OCI-LY3 (cell line): Measurements from ENCODE around the gene ASCC1.

Experiments used
- H2AFZ ChIP-seq: fragments of 200-600, 300-600 bp; shearing (Covaris generic); 2 replicates; pipeline ENCODE4 v1.6.0; 2014; ENCODE audit warnings: antibody characterized with exemption, low read depth, low read length
- H3K27ac ChIP-seq: fragments of 200-600, 300-600 bp; sonication (generic); 2 replicates; pipeline ENCODE4 v1.5.1; 2014; ENCODE audit warnings: mild to moderate bottlenecking, low read length, moderate library complexity, mixed read lengths
- H3K27me3 ChIP-seq: fragments of 200-600, 300-600 bp; sonication (generic); 2 replicates; pipeline ENCODE4 v1.6.1; 2014; ENCODE audit warnings: low read depth, low read length, mixed read lengths
- H3K36me3 ChIP-seq: fragments of 200-600, 300-600 bp; sonication (generic); replicated peaks from 2 replicates; pipeline ENCODE3; 2014; ENCODE audit warnings: low read depth, low read length, mixed read lengths
- H3K4me1 ChIP-seq: fragments of 300-600, 200-600 bp; sonication (generic); 2 replicates; pipeline ENCODE4 v1.6.1; 2014; ENCODE audit warnings: low read length, mixed read lengths
- H3K4me2 ChIP-seq: fragments of 200-600, 300-600 bp; sonication (generic); 2 replicates; pipeline ENCODE4 v1.6.1; 2014; ENCODE audit warnings: low read length, mixed read lengths
- H3K4me3 ChIP-seq: fragments of 300-600, 200-600 bp; sonication (generic); 2 replicates; pipeline ENCODE4 v1.5.1; 2014; ENCODE audit warnings: antibody characterized with exemption, mild to moderate bottlenecking, low read length, moderate library complexity
- H3K79me2 ChIP-seq: fragments of 300-600, 200-600 bp; shearing (Covaris generic); 2 replicates; pipeline ENCODE4 v1.6.1; 2014; ENCODE audit warnings: mild to moderate bottlenecking, low read length, mixed read lengths
- H3K9ac ChIP-seq: fragments of 300-600, 200-600 bp; shearing (Covaris generic); 2 replicates; pipeline ENCODE4 v1.6.0; 2014; ENCODE audit warnings: mild to moderate bottlenecking, low read length, moderate library complexity
- H3K9me3 ChIP-seq: fragments of 200-600, 300-600 bp; shearing (Covaris generic); 2 replicates; pipeline ENCODE4 v1.6.1; 2014; ENCODE audit warnings: low read length, mixed read lengths; ENCODE audit not compliant: insufficient read depth
- H4K20me1 ChIP-seq: fragments of 200-600, 300-600 bp; sonication (generic); 2 replicates; pipeline ENCODE4 v1.6.1; 2016; ENCODE audit warnings: low read length, mixed read lengths; ENCODE audit not compliant: insufficient read depth
- CTCF ChIP-seq: fragments of 200-600, 300-600 bp; sonication (generic); IDR thresholded peaks from 2 replicates; pipeline ENCODE4 v1.5.1; 2014; ENCODE audit warnings: antibody characterized with exemption, low read length, low read depth
- EZH2phosphoT487 ChIP-seq: fragments of 200-600 bp; shearing (Covaris generic); IDR thresholded peaks from 2 replicates; pipeline ENCODE4 v1.6.1; 2018; ENCODE audit warnings: antibody characterized with exemption, mixed run types, low read depth

The ASCC1 gene

GRCh38 chr10:72263613-72264241, 47.7 kb upstream of the ASCC1 start:
- H3K27ac ChIP-seq: no peak overlapping the region
- H3K27me3 ChIP-seq: no peaks in the 10 kb centered on the region
- no peak for TF ChIP-seq EZH2phosphoT487
- no peak for TF ChIP-seq CTCF
- H3K9me3 ChIP-seq: no peaks in the 10 kb centered on the region
- no peaks in the 10 kb centered on the region for H3K36me3 ChIP-seq
- no peaks in the 10 kb centered on the region for H4K20me1 ChIP-seq
- no peak overlapping the region for H2AFZ ChIP-seq
- H3K9ac ChIP-seq: no peak overlapping the region
- H3K4me2 ChIP-seq: no peak overlapping the region; the same call in 1 of the 2 replicates
- H3K79me2 ChIP-seq: no peaks in the 10 kb centered on the region
- no peak overlapping the region for H3K4me3 ChIP-seq
- peaks cover 62% of the 10 kb centered on the region for H3K4me1 ChIP-seq

- H3K27me3 ChIP-seq: no peaks in the 10 kb centered on the region
- H3K9ac ChIP-seq: peak overlapping the region; percentile 81
- H4K20me1 ChIP-seq: no peaks in the 10 kb centered on the region
- H3K4me3 ChIP-seq: peak overlapping the region; percentile 83
- no peaks in the 10 kb centered on the region for H3K36me3 ChIP-seq
- no peak for TF ChIP-seq EZH2phosphoT487
- TF ChIP-seq CTCF: no peak
- H2AFZ ChIP-seq: no peak overlapping the region
- H3K4me1 ChIP-seq: peaks cover 69% of the 10 kb centered on the region
- peak overlapping the region; percentile 98 for H3K27ac ChIP-seq
- H3K4me2 ChIP-seq: peak overlapping the region; percentile 96
- no peaks in the 10 kb centered on the region for H3K9me3 ChIP-seq
- no peaks in the 10 kb centered on the region for H3K79me2 ChIP-seq
These were observed 45.8 kb upstream of the ASCC1 start for GRCh38 chr10:72261784-72262404.

GRCh38 chr10:72260976-72261783, 45.1 kb upstream of the ASCC1 start:
- H3K4me1 ChIP-seq: peaks cover 71% of the 10 kb centered on the region
- H3K36me3 ChIP-seq: no peaks in the 10 kb centered on the region
- H3K27ac ChIP-seq: peak overlapping the region; percentile 98
- H3K4me2 ChIP-seq: peak overlapping the region; percentile 96
- H3K27me3 ChIP-seq: peaks cover 2% of the 10 kb centered on the region; the same call in 1 of the 2 replicates
- no peaks in the 10 kb centered on the region for H4K20me1 ChIP-seq
- peak overlapping the region; percentile 0; the same call in 1 of the 2 replicates for H2AFZ ChIP-seq
- H3K4me3 ChIP-seq: peak overlapping the region; percentile 83
- no peaks in the 10 kb centered on the region for H3K9me3 ChIP-seq
- TF ChIP-seq EZH2phosphoT487: no peak
- no peak; the same call in 1 of the 2 replicates for TF ChIP-seq CTCF
- H3K9ac ChIP-seq: peak overlapping the region; percentile 81
- no peaks in the 10 kb centered on the region for H3K79me2 ChIP-seq
